Measurements from ENCODE around the gene CAMSAP2. TPM values are rescaled to one million over a fixed set of nuclear protein-coding genes. Genes with fewer than 3 reads are reported as not detected.
A peak's percentile ranks its signal among the peaks of the same experiment; 100 is the strongest.

CAMSAP2 gene
- total and polyA plus RNA-seq, 10 of the 15 experiments (the other 5 are each of a cell fraction or from before 2014, with no cell fraction given), result 3.9 to 19.8 (median 8.0) TPM

DNA sequence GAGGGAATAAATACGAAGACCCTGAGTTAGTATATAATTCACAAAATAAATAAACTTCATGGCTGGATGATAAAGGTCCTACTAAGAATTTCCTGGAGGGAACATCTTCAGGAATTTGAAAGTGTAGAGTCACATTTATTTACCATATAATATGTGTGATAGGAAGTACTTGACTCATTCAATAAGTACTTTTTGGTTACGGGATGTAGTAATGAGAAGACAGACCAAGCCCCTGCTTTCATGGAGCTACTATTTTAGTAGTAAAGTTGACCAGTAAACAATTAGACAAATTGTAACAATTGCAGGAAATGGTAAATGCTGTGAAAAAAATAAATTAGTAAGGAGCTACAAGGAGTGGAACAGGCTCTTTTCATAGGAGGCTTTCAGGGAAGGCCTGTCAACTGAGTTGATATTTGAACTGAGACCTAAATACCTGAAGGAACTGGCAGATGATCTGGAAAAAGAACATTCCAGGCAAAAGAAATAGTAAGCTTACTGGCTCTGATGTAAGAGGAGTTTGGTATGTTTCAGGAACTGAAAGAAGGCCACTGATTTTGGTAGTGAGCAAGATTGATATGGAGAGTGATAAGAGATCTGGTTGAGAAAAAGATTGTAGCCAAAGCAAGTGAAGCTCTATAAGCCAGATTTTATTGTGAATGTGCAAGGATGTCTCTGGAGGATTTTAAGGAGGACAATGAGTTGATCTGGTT lies 36.2 kb downstream of the CAMSAP2 start (continued):
- TF ChIP-seq, protein P1, sequence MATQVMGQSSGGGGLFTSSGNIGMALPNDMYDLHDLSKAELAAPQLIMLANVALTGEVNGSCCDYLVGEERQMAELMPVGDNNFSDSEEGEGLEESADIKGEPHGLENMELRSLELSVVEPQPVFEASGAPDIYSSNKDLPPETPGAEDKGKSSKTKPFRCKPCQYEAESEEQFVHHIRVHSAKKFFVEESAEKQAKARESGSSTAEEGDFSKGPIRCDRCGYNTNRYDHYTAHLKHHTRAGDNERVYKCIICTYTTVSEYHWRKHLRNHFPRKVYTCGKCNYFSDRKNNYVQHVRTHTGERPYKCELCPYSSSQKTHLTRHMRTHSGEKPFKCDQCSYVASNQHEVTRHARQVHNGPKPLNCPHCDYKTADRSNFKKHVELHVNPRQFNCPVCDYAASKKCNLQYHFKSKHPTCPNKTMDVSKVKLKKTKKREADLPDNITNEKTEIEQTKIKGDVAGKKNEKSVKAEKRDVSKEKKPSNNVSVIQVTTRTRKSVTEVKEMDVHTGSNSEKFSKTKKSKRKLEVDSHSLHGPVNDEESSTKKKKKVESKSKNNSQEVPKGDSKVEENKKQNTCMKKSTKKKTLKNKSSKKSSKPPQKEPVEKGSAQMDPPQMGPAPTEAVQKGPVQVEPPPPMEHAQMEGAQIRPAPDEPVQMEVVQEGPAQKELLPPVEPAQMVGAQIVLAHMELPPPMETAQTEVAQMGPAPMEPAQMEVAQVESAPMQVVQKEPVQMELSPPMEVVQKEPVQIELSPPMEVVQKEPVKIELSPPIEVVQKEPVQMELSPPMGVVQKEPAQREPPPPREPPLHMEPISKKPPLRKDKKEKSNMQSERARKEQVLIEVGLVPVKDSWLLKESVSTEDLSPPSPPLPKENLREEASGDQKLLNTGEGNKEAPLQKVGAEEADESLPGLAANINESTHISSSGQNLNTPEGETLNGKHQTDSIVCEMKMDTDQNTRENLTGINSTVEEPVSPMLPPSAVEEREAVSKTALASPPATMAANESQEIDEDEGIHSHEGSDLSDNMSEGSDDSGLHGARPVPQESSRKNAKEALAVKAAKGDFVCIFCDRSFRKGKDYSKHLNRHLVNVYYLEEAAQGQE (IDR thresholded peaks at IDR 0.05; ENCODE audit: low read depth, low read length), result no peak
- TF ChIP-seq SMAD5 (IDR thresholded peaks at IDR 0.05; ENCODE audit: low read depth) (no peak), IRF4 (IDR thresholded peaks at IDR 0.05; ENCODE audit: low read depth, low read length) (peak; percentile 61; the same call in 1 of the 2 replicates), MEF2B (IDR thresholded peaks at IDR 0.05; ENCODE audit: partially characterized antibody, poor library complexity, severe bottlenecking) (peak; percentile 19), E2F8 (IDR thresholded peaks at IDR 0.05; ENCODE audit: low read depth, partially characterized antibody) (no peak), SMC3 (IDR thresholded peaks at IDR 0.05; ENCODE audit: borderline replicate concordance, low read length) (no peak), CBX3 (IDR thresholded peaks at IDR 0.05; ENCODE audit: borderline replicate concordance, low read depth) (no peak), CBX5 (IDR thresholded peaks at IDR 0.05; ENCODE audit: low read depth) (no peak), RB1 (IDR thresholded peaks at IDR 0.05; ENCODE audit: borderline replicate concordance) (no peak), ZNF622 (IDR thresholded peaks at IDR 0.05) (no peak), TCF12 (IDR thresholded peaks at IDR 0.05; ENCODE audit: low read depth, low read length) (no peak), NR2C2 (IDR thresholded peaks at IDR 0.05; ENCODE audit: borderline replicate concordance, control insufficient read depth, insufficient read length, low read depth) (no peak), ZNF207 (IDR thresholded peaks at IDR 0.05; ENCODE audit: borderline replicate concordance) (no peak)
- TF ChIP-seq, protein P2, sequence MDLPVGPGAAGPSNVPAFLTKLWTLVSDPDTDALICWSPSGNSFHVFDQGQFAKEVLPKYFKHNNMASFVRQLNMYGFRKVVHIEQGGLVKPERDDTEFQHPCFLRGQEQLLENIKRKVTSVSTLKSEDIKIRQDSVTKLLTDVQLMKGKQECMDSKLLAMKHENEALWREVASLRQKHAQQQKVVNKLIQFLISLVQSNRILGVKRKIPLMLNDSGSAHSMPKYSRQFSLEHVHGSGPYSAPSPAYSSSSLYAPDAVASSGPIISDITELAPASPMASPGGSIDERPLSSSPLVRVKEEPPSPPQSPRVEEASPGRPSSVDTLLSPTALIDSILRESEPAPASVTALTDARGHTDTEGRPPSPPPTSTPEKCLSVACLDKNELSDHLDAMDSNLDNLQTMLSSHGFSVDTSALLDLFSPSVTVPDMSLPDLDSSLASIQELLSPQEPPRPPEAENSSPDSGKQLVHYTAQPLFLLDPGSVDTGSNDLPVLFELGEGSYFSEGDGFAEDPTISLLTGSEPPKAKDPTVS (IDR thresholded peaks at IDR 0.05; ENCODE audit: low read depth, low read length), result no peak
- TF ChIP-seq, protein P3, sequence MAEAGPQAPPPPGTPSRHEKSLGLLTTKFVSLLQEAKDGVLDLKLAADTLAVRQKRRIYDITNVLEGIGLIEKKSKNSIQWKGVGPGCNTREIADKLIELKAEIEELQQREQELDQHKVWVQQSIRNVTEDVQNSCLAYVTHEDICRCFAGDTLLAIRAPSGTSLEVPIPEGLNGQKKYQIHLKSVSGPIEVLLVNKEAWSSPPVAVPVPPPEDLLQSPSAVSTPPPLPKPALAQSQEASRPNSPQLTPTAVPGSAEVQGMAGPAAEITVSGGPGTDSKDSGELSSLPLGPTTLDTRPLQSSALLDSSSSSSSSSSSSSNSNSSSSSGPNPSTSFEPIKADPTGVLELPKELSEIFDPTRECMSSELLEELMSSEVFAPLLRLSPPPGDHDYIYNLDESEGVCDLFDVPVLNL (IDR thresholded peaks at IDR 0.05; ENCODE audit: low read depth, low read length), result no peak
- TF ChIP-seq, protein P4, sequence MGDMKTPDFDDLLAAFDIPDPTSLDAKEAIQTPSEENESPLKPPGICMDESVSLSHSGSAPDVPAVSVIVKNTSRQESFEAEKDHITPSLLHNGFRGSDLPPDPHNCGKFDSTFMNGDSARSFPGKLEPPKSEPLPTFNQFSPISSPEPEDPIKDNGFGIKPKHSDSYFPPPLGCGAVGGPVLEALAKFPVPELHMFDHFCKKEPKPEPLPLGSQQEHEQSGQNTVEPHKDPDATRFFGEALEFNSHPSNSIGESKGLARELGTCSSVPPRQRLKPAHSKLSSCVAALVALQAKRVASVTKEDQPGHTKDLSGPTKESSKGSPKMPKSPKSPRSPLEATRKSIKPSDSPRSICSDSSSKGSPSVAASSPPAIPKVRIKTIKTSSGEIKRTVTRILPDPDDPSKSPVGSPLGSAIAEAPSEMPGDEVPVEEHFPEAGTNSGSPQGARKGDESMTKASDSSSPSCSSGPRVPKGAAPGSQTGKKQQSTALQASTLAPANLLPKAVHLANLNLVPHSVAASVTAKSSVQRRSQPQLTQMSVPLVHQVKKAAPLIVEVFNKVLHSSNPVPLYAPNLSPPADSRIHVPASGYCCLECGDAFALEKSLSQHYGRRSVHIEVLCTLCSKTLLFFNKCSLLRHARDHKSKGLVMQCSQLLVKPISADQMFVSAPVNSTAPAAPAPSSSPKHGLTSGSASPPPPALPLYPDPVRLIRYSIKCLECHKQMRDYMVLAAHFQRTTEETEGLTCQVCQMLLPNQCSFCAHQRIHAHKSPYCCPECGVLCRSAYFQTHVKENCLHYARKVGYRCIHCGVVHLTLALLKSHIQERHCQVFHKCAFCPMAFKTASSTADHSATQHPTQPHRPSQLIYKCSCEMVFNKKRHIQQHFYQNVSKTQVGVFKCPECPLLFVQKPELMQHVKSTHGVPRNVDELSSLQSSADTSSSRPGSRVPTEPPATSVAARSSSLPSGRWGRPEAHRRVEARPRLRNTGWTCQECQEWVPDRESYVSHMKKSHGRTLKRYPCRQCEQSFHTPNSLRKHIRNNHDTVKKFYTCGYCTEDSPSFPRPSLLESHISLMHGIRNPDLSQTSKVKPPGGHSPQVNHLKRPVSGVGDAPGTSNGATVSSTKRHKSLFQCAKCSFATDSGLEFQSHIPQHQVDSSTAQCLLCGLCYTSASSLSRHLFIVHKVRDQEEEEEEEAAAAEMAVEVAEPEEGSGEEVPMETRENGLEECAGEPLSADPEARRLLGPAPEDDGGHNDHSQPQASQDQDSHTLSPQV (IDR thresholded peaks at IDR 0.05), result no peak

Measured in GM12878 (cell line).